Progenitor cell of endocrine pancreas (in vitro differentiated cells): ENCODE results near the gene PAIP2. TPM values are rescaled to one million over a fixed set of nuclear protein-coding genes. Genes with fewer than 3 reads are reported as not detected.

ENCODE experiments used
- DNase-seq: peaks from one replicate; pipeline ENCODE4 v3.0.0; 2021; ENCODE audit warnings: low spot score; ENCODE audit not compliant: unreplicated experiment
- H3K27ac Mint-ChIP-seq: 2 replicates; pipeline ENCODE4 v1.8.0; 2021; ENCODE audit warnings: mild to moderate bottlenecking, moderate library complexity, mixed read lengths
- H3K27me3 Mint-ChIP-seq: 2 replicates; pipeline ENCODE4 v1.8.0; 2021; ENCODE audit warnings: mixed read lengths
- H3K36me3 Mint-ChIP-seq: 2 replicates; pipeline ENCODE4 v1.8.0; 2022; ENCODE audit warnings: mixed read lengths; ENCODE audit not compliant: insufficient read depth
- H3K4me1 Mint-ChIP-seq: 2 replicates; pipeline ENCODE4 v1.8.0; 2021; ENCODE audit warnings: low read depth, mixed read lengths
- H3K4me3 Mint-ChIP-seq: 2 replicates; pipeline ENCODE4 v1.8.0; 2021; ENCODE audit warnings: low read depth, mild to moderate bottlenecking, moderate library complexity, mixed read lengths
- H3K9me3 Mint-ChIP-seq: 2 replicates; pipeline ENCODE4 v1.8.0; 2021; ENCODE audit warnings: low read depth, mixed read lengths
- total RNA-seq: library from RNA; stranded (reverse); gene quantifications from 2 replicates; pipeline ENCODE4 v1.2.1, GENCODE V29; 2021
- TF ChIP-seq, protein P1 (sequence below): fragments of 200-600 bp; sonication (generic); IDR thresholded peaks from one replicate; pipeline ENCODE4 v1.5.0; 2021; ENCODE audit warnings: antibody characterized with exemption, mild to moderate bottlenecking; ENCODE audit not compliant: unreplicated experiment

Gene PAIP2
- total RNA-seq, 1 donor from 2014 or later = 97.4 TPM

GRCh38 chr5:139416651-139417050, 75.0 kb downstream of the PAIP2 start:
- Mint-ChIP-seq H3K27me3 (no peaks in the 10 kb centered on the region), H3K4me3 (no peak overlapping the region), H3K4me1 (no peaks in the 10 kb centered on the region), H3K9me3 (no peaks in the 10 kb centered on the region), H3K27ac (no peak overlapping the region), H3K36me3 (peaks cover 7% of the 10 kb centered on the region)
- no peak for DNase-seq
- TF ChIP-seq, protein P1, sequence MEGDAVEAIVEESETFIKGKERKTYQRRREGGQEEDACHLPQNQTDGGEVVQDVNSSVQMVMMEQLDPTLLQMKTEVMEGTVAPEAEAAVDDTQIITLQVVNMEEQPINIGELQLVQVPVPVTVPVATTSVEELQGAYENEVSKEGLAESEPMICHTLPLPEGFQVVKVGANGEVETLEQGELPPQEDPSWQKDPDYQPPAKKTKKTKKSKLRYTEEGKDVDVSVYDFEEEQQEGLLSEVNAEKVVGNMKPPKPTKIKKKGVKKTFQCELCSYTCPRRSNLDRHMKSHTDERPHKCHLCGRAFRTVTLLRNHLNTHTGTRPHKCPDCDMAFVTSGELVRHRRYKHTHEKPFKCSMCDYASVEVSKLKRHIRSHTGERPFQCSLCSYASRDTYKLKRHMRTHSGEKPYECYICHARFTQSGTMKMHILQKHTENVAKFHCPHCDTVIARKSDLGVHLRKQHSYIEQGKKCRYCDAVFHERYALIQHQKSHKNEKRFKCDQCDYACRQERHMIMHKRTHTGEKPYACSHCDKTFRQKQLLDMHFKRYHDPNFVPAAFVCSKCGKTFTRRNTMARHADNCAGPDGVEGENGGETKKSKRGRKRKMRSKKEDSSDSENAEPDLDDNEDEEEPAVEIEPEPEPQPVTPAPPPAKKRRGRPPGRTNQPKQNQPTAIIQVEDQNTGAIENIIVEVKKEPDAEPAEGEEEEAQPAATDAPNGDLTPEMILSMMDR = no peak

DNA sequence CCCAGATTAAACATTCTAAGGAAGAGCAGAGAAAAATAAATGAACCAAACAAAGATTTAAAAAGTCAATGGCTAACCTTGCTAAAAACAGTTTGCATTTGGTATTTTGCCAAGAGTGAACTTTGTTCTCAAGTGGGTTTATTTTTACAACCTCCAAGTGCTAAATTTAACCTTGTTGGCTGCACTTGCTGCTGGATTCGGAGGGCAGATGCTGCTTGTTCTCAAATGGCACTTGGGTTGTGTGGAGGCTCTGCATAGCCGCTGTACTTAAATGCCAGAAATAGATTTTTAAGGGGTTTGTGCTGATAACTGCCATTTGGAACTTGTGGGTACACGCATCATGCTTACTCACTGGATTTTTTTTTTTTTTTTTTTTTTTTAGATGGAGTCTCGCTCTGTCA, 75.6 kb downstream of the PAIP2 start:
- DNase-seq = no peak
- H3K36me3 Mint-ChIP-seq = peaks cover 8% of the 10 kb centered on the region
- TF ChIP-seq, protein P1 = no peak
- H3K27me3 Mint-ChIP-seq = no peaks in the 10 kb centered on the region
- H3K9me3 Mint-ChIP-seq = no peaks in the 10 kb centered on the region
- no peaks in the 10 kb centered on the region for H3K4me1 Mint-ChIP-seq
- H3K4me3 Mint-ChIP-seq = no peak overlapping the region
- H3K27ac Mint-ChIP-seq = no peak overlapping the region

DNA sequence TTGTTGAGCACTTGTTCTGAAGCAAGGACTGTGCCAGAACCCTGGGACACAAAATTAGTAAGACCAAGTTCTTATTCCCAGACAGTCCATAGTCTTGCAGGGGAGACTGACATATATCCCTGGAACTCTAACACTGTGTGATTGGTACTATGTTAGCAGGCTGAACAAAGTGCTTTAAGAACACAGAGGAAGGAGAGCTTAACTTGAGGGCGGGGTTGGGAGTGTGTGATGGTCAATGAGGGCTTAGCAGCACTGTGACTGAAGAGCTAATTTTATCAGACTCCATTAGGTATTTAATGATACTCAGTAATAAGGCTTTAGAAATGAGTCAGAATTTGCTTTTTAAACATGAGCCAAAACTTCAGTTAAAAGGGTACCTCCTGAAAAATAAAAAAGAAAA, 77.1 kb downstream of the PAIP2 start:
- H3K9me3 Mint-ChIP-seq = no peaks in the 10 kb centered on the region
- H3K27ac Mint-ChIP-seq = no peak overlapping the region
- no peaks in the 10 kb centered on the region for H3K27me3 Mint-ChIP-seq
- peaks cover 12% of the 10 kb centered on the region for H3K36me3 Mint-ChIP-seq
- TF ChIP-seq, protein P1 = no peak
- H3K4me3 Mint-ChIP-seq = no peak overlapping the region
- DNase-seq = no peak
- no peaks in the 10 kb centered on the region for H3K4me1 Mint-ChIP-seq

Other genes with a start within 250 kb of the PAIP2 start
- gene SIL1, start 143.5 kb upstream of the PAIP2 start, total RNA-seq = 26.0 and 26.7 TPM in 2 replicates
- 324 and 336 TPM in 2 replicates for gene MATR3, start 48.1 kb upstream of the PAIP2 start, total RNA-seq
- gene SLC23A1, start 41.4 kb downstream of the PAIP2 start, total RNA-seq = 0.20 and 0.48 TPM in 2 replicates
- gene MZB1, start 48.1 kb downstream of the PAIP2 start, total RNA-seq = 0.24 and 0.80 TPM in 2 replicates
- 2.0 and 2.2 TPM in 2 replicates for gene PROB1, start 53.2 kb downstream of the PAIP2 start, total RNA-seq
- gene SPATA24, start 62.2 kb downstream of the PAIP2 start, total RNA-seq = 13.9 and 14.0 TPM in 2 replicates
- gene DNAJC18, start 97.7 kb downstream of the PAIP2 start, total RNA-seq = 23.1 and 23.3 TPM in 2 replicates
- not detected in 2 replicates for gene ECSCR, start 120.9 kb downstream of the PAIP2 start, total RNA-seq
- gene SMIM33, start 129.2 kb downstream of the PAIP2 start, total RNA-seq = not detected in 2 replicates
- 0.53 TPM in 1 of 2 replicates, not detected in the other for gene STING1, start 140.9 kb downstream of the PAIP2 start, total RNA-seq
- 147 and 155 TPM in 2 replicates for gene UBE2D2, start 219.5 kb downstream of the PAIP2 start, total RNA-seq